Erythroblast (primary cell): Measurements from ENCODE around the gene TXNDC16.
"Not testable (repeated sequence)": the region's sequence is repeated elsewhere in the genome, so short reads cannot be mapped to it uniquely, and the experiment has no call there.

Experiments
- DNase-seq, 2 experiments: peaks; one replicate each; lab custom pipeline; 2025; lab: John Stamatoyannopoulos, UW
- GATA1 ChIP-seq: IDR thresholded peaks from 2 replicates; pipeline ENCODE4 v1.6.1; 2011; ENCODE audit warnings: low read depth, mild to moderate bottlenecking, control low read depth, low read length, moderate library complexity
- POLR2A ChIP-seq: IDR thresholded peaks from 2 replicates; pipeline ENCODE4 v1.6.1; 2011; ENCODE audit warnings: mild to moderate bottlenecking, low read length

Gene TXNDC16

GRCh38 chr14:52552063-52552988 lies at the start of gene TXNDC16, which contains the start of gene GPR137C:
TSS of gene TXNDC16 (minus strand) at chr14:52552505. CDS start at chr14:52543557, 8,948 bp downstream.
TSS of gene GPR137C (plus strand) at chr14:52552836. CDS start at chr14:52553148, 312 bp downstream.
- TF ChIP-seq POLR2A (peak; percentile 98), GATA1 (no peak)
- peak; percentile 99 to 100 for DNase-seq

- TF ChIP-seq GATA1, result no peak
- TF ChIP-seq POLR2A, result no peak
- no peak for DNase-seq
These were observed 47.7 kb upstream of the TXNDC16 start for GRCh38 chr14:52599974-52600373.

- TF ChIP-seq GATA1 (no peak), POLR2A (no peak)
These were observed 46.3 kb upstream of the TXNDC16 start for GRCh38 chr14:52598568-52598967.

GRCh38 chr14:52596861-52597260 lies 44.6 kb upstream of the TXNDC16 start:
- no peak for DNase-seq
- no peak for TF ChIP-seq POLR2A
- TF ChIP-seq GATA1, result no peak

More at GRCh38 chr14:52598568-52598967, 46.3 kb upstream of the TXNDC16 start:
- DNase-seq, result no peak

GRCh38 chr14:52596320-52596719 lies 44.0 kb upstream of the TXNDC16 start:
- TF ChIP-seq GATA1 (no peak), POLR2A (no peak)
- DNase-seq, result no peak

- no peak for DNase-seq
- TF ChIP-seq GATA1, result no peak
- no peak for TF ChIP-seq POLR2A
These were observed 38.0 kb upstream of the TXNDC16 start for GRCh38 chr14:52590318-52590717.

GRCh38 chr14:52589646-52590045 lies 37.3 kb upstream of the TXNDC16 start:
- TF ChIP-seq GATA1 (no peak), POLR2A (no peak)
- no peak for DNase-seq

- TF ChIP-seq POLR2A, result no peak
- no peak for TF ChIP-seq GATA1
- no peak for DNase-seq
These were observed 31.2 kb upstream of the TXNDC16 start for GRCh38 chr14:52583544-52583943.

GRCh38 chr14:52575858-52576257 lies 23.6 kb upstream of the TXNDC16 start:
- TF ChIP-seq POLR2A (no peak), GATA1 (no peak)
- DNase-seq, result no peak

- not testable (repeated sequence) for DNase-seq
These were observed 16.1 kb upstream of the TXNDC16 start for GRCh38 chr14:52568454-52568853.

GRCh38 chr14:52563120-52563519 lies 10.8 kb upstream of the TXNDC16 start:
- DNase-seq, result peak; percentile 5 to 52
- TF ChIP-seq POLR2A, result no peak
- no peak for TF ChIP-seq GATA1

GRCh38 chr14:52558688-52559087 lies 6.4 kb upstream of the TXNDC16 start:
- TF ChIP-seq GATA1, result no peak
- no peak for TF ChIP-seq POLR2A
- no peak for DNase-seq

- TF ChIP-seq GATA1 (no peak), POLR2A (no peak)
- DNase-seq, result peak; percentile 90 to 94
These were observed 1.6 kb upstream of the TXNDC16 start for GRCh38 chr14:52553671-52554575.

- TF ChIP-seq GATA1 (no peak), POLR2A (no peak)
- DNase-seq, result peak; percentile 60 to 71
These were observed 831 bp upstream of the TXNDC16 start for GRCh38 chr14:52553002-52553670.
